GM20431 (cell line): ENCODE data around the gene DLG4.

Source experiments
- in situ Hi-C: fragments of 300-500 bp; cut with MseI, MboI; formaldehyde crosslinking; loops from one replicate; pipeline ENCODE4 v1.15.0; 2020; ENCODE audit warnings: low sequenced_read_pairs; ENCODE audit not compliant: unreplicated experiment

The DLG4 gene

GRCh38 chr17:7219812-7220592 lies at the start of gene DLG4, which contains the start of gene ACADVL:
Gene DLG4 (minus strand): TSS chr17:7219836.
Gene ACADVL (plus strand): TSS chr17:7219938. CDS start chr17:7219985, 47 bp downstream.
- in situ Hi-C loops, result no loop called here

GRCh38 chr17:7266784-7267183 lies 47.1 kb upstream of the DLG4 start:
- in situ Hi-C loops, result no loop called here

- in situ Hi-C loops, result no loop called here
Observed at GRCh38 chr17:7263801-7264078, 44.1 kb upstream of the DLG4 start.

- in situ Hi-C loops, result no loop called here
Observed at GRCh38 chr17:7262935-7263800, 43.5 kb upstream of the DLG4 start.

- in situ Hi-C loops, result no loop called here
Observed at GRCh38 chr17:7262192-7262934, 42.7 kb upstream of the DLG4 start, which contains the start of gene CLDN7. Gene CLDN7 (minus strand): TSS chr17:7262478. CDS start chr17:7262043, 435 bp downstream.

GRCh38 chr17:7261379-7262191 lies 41.9 kb upstream of the DLG4 start:
- in situ Hi-C loops, result no loop called here

- in situ Hi-C loops, result no loop called here
Observed at GRCh38 chr17:7260651-7261378, 41.2 kb upstream of the DLG4 start.

- in situ Hi-C loops, result no loop called here
Observed at GRCh38 chr17:7260151-7260550, 40.5 kb upstream of the DLG4 start.

- in situ Hi-C loops, result no loop called here
Observed at GRCh38 chr17:7259555-7259889, 39.9 kb upstream of the DLG4 start.

- in situ Hi-C loops, result no loop called here
Observed at GRCh38 chr17:7258731-7259554, 39.3 kb upstream of the DLG4 start.

- in situ Hi-C loops, result no loop called here
Observed at GRCh38 chr17:7256766-7257456, 37.3 kb upstream of the DLG4 start.

- in situ Hi-C loops, result no loop called here
Observed at GRCh38 chr17:7254511-7254910, 34.9 kb upstream of the DLG4 start.

- in situ Hi-C loops, result no loop called here
Observed at GRCh38 chr17:7253082-7253481, 33.4 kb upstream of the DLG4 start.

GRCh38 chr17:7252176-7253043 lies 32.8 kb upstream of the DLG4 start, which contains the start of gene ELP5:
Gene ELP5 (plus strand): TSS chr17:7252215. CDS start chr17:7252551, 336 bp downstream.
- in situ Hi-C loops, result no loop called here

GRCh38 chr17:7251661-7252175 lies 32.1 kb upstream of the DLG4 start, which contains the start of gene CTDNEP1:
Gene CTDNEP1 (minus strand): TSS chr17:7251734. CDS start chr17:7251296, 438 bp downstream.
- in situ Hi-C loops, result no loop called here
